ENCODE measurements around the gene TACC2.

The TACC2 gene

GRCh38 chr10:122232769-122233168, 243.8 kb downstream of the TACC2 start:
- DNase-seq, result no peak

GRCh38 chr10:122233857-122234348, 244.9 kb downstream of the TACC2 start:
- DNase-seq, result no peak

- no peak for DNase-seq
Measured at GRCh38 chr10:122234416-122234815, 245.5 kb downstream of the TACC2 start.

GRCh38 chr10:122236690-122237306, 247.8 kb downstream of the TACC2 start:
- DNase-seq, result no peak

- no peak for DNase-seq
Measured at GRCh38 chr10:122237331-122237990, 248.5 kb downstream of the TACC2 start.

- no peak for DNase-seq
Measured at GRCh38 chr10:122239578-122240257, 250.8 kb downstream of the TACC2 start.

- DNase-seq, result no peak
Measured at GRCh38 chr10:122240401-122240800, 251.4 kb downstream of the TACC2 start.

- no peak for DNase-seq
Measured at GRCh38 chr10:122241836-122242235, 252.9 kb downstream of the TACC2 start.

- no peak for DNase-seq
Measured at GRCh38 chr10:122243550-122243949, 254.6 kb downstream of the TACC2 start.

- no peak for DNase-seq
Measured at GRCh38 chr10:122244001-122244975, 255.3 kb downstream of the TACC2 start.

- DNase-seq, result no peak
Measured at GRCh38 chr10:122245136-122245535, 256.2 kb downstream of the TACC2 start.

GRCh38 chr10:122245897-122246296, 256.9 kb downstream of the TACC2 start:
- no peak for DNase-seq

GRCh38 chr10:122246830-122247520, 258.0 kb downstream of the TACC2 start:
- DNase-seq, result no peak

- no peak for DNase-seq
Measured at GRCh38 chr10:122248356-122249302, 259.7 kb downstream of the TACC2 start.

- DNase-seq, result no peak
Measured at GRCh38 chr10:122249303-122249850, 260.4 kb downstream of the TACC2 start.

GRCh38 chr10:122249991-122250750, 261.2 kb downstream of the TACC2 start:
- no peak for DNase-seq

GRCh38 chr10:122251459-122252255, 262.7 kb downstream of the TACC2 start:
- DNase-seq, result no peak

- DNase-seq, result no peak
Measured at GRCh38 chr10:122252805-122253204, 263.8 kb downstream of the TACC2 start.

- DNase-seq, result no peak
Measured at GRCh38 chr10:122253605-122254004, 264.6 kb downstream of the TACC2 start.
